Brain pericyte (primary cell): ENCODE data around the gene DNAJC24.

ENCODE experiments used
- DNase-seq: peaks from one replicate; pipeline ENCODE4 v3.0.0-alpha.2; 2012; ENCODE audit warnings: low read depth, low spot score

Gene DNAJC24

DNA sequence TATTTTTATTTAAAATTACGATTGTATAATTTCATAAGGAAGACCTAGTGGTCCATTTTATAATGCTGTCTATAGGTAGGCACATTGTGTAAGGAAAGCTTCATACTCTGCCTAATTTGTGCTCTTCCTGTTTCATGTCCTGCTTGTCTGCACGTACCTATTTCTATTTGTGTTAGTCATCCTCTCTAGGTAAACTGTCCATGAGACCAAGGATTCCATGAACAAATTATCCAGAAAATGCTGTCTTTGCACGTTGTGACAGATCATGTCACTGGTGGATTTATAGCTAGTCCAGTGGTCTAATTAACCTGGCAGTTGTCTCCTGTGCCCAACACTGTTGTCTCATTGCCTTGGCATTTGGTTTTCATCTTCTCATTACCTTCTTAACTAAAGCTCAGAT is 44.7 kb downstream of the DNAJC24 start:
- no peak for DNase-seq

DNA sequence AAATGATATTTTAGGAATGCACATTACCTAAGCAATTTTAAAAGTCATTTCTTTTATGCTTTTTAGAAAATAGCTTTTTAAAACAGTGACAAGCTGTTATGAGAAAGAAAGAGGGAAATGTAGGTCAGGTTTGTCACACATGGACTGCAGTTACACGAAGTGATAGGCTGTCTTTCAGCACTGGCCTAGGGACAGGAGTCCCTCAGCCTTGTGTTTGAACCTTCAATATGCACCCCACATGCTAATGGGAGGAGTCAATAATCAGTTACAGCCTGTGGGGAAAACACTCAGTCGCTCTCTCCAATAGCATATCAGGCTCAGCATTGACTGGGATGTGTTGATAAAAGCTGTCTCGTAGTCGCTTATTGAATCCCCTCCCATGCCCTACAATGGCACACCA is 45.8 kb downstream of the DNAJC24 start:
- DNase-seq = no peak

DNA sequence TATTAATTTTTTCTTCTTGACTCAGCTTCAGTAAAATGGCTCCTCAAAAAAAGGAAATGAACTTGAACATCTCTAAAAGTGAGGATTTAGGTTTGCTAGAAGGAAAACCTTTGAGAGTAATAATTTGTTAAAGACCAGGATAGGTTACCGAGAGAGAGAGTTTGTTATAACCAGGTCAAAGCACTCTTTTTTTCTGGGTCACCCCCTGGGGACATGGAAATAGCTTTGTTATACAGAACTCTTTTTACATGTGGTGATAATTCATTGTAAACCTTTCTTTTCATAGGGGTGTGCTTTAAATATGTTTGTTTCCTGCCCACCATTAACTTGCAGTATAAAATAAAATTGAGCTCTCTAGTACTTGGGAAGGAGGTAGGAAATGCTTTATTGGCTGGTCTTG is 47.7 kb downstream of the DNAJC24 start:
- DNase-seq = no peak

DNA sequence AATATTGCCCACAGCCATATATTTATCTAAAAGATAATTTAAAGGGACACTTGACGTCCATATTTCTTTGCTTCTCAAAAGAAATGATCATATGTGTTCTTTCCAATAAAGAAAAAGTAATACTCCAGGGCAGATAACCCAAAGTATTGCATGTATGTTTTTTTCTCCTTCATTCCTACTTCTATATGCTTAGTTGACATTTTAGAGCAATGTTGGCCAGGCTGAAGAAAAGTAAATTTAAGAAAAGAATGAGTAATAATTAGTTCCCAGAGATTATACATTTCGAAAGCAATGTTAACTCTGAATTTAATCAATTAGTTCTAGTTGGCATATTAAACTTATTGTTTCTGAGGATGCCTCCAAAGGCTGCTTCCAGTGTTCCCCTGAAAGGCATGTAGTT is 48.2 kb downstream of the DNAJC24 start:
- DNase-seq = no peak

DNA sequence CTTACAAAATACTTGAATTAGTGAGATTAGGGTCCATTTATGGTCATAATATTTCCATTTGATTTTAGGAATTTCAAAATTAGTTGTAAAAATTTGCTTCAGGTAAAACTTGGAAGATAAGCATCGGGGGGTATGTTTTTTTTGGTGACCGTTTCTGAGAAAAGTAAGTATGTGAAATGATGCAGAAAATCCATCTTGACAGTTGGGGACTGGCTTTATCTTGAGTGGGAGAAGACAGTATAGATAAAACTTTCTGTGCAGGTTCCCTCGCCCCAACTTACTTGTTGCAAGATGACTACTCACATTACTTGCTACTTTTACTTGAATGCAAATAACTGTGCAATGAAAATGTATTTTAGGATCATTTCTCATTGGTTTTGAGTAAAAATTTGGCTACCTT is 49.5 kb downstream of the DNAJC24 start:
- no peak for DNase-seq

DNA sequence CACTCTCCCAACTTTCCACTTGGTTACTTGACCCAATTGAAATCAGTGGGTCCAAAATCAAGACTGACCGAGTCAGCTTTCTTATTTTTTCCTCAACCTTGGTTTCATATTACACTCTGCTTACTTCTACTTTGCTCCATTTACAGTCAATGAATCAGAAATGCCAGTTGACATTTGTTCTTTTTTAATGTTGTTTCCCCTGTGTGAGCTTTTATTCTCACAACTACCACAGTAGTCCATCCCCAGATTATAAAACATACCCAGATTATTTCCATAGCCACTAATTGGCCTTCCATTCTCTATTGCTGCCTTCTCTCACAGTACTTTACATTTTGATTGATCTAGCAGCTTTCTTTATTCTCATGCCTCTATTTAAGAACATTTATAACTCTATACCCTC is 50.0 kb downstream of the DNAJC24 start:
- no peak for DNase-seq

DNA sequence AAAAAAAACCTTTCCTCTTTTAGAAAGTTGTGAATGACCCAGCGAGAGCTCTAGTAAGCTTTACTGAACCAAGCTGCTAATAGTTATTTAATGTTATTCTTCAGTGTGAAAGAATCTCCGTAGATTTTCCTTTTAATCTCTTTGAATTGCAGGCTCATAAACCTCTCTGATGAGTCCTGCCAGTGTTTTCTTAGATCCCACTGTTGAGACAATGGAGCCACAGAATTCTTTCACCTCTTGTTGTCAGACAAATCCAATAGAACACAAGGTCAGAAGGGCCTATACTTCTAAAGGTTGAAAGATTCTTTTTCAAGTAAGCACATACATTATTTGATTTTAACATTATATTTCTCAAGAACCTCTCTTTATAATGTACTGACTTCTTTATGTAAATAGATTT is 52.2 kb downstream of the DNAJC24 start:
- DNase-seq = no peak

DNA sequence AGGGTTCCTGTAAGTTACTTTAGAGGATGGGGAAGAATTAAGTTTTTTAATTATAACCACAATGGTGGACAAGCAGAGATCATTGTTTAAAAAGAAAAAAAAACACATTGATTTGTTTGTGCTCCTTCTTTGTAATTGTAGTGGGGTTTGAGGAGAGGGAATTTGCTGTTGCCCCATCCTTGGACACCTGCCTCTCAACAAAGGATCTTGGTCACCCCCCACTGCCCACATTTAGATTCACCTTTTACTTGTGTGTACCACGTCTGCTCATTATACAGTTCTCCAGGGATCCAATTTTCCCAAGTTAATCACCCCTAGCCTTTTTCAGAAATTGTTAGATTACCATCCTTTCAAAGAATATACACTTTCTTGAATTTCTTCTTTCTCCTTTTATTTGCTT is 53.0 kb downstream of the DNAJC24 start:
- no peak for DNase-seq

DNA sequence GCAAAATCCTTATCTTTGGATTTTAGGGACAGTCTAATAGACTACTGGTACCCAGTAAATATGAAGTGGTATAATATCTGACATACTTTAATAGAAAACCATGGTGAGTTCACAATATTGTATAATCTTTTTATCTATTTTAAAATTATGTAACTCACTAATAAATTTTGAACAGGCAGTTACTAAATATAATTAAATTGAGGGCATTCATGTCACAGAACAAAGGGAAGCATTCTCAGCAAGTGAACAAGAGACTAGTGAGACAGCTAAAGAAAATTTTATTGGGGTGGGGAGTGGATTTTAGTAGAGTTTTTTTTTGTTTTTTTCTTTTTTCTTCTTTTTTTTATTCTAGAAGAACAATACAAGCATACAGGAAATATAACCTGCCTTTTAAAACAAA is 55.0 kb downstream of the DNAJC24 start:
- DNase-seq = no peak

DNA sequence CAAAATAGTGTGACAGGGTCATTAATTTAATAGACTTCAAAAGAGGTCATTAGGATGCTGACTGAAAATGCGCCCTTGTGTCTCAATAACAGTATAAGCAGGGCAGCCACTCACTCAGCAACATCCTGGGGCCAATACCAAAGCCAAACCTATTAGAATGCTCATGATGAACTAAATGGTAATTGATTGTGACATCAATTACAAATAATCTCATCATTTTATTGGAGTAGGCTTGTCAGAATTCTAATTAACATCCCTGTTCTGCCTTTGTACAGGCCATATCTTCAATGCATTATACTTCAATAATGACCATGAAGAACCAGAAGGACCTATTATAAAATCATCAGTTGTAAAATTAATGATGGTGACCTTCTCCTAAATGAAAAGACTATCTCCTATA is 64.2 kb downstream of the DNAJC24 start:
- no peak for DNase-seq

DNA sequence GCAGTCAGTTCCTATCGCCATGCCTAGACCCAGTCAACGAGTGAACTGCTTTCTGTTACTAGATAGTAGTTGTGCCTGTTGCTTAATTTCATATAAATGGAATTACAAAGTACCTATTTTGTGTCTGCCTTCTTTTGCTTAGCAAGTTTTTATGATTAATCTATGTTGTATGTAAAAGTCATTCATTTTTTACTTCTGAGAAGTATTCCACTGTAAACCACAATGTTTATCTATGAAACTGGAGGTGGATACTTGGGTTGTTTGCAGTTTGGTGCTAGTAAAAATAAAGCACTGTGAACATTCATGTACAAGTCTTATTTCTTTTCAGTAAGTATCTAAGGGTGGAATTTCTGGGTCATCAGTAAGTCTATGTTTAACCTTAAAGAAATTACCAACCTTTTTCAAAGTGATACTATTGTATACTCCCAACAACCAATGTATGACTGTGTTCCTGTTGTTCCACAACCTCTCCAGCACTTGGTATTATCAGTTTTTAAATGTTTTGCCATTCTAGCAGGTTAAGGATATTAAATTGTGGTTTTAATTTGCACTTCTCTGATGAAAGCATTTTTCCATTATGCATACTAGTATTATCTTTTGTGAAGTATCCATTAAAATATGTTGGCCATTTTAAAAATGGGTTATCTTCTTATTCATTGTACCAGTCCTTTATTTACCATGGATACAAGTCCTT is 68.2 kb downstream of the DNAJC24 start:
- DNase-seq = peak; percentile 24

DNA sequence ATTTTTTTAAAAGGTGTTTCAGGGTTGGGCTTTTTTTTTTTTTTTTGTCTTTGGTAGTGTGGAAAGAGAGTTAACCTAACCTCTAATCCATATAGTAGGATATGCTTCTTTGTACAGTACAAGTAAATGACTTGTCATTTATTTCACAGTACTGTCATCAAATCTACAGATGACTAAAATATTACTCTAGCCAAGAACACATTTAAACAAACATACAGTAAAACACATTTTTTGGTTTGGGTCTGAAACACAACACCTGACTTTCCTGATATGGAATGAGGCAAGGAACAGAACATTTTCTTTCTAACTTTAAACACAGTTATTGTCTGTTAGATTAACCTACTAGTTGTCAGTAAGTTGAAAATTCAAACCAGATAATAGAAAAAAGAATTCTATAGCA is 71.6 kb downstream of the DNAJC24 start:
- DNase-seq = no peak

DNA sequence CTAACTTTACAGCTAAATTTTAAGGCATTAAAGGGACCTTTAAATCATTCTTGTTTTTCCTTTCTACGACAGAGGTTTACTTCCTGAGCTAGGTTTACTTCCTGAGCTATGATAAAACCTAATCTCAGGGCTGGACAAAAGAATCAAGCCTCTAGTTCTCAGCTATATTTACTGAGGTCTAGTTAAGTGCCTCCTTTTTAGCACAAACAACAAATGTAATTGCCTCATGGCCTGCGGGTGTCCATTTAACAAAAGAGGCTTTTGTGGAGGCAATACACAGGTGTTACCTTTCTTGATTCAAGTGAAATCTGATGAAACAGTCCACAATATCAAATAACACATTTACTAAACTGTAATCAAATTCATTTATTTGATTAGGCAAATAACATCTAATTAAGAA is 72.4 kb downstream of the DNAJC24 start:
- no peak for DNase-seq

DNA sequence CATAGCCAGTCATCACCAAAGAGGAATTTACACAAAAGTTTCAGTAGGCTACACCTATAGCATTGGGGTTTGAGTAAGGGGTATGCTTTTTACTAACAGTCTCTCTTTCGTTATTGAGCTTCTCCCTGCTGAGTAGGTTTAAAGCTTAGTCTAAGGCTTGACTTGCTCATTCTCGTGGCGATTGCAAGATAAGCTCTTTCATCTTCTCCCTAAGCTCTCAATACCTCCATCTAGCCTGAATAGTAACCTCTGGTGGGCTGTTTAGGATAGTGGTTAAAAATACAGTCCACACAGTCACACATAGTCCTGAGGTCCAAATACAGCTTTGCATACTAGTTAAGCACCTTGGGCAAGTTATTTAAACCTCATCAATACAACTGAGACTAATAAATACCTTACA is 74.1 kb downstream of the DNAJC24 start:
- DNase-seq = no peak

DNA sequence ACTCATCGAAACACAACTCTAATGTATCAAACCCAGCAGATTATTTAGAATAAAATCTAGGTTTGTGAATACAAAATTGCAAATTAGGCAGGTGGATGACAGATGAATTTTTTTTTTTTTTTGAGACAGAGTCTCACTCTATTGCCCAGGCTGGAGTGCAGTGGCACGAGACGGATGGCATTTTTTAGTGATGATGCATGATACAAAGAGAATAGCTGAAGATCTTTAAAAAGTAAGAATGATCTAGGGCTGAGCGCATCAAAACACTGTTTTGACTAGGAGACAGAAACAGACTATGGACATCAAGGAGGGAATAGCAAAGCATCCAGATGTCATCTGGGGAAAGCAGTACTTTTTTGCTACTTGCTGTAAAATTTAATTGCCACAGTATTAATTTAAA is 76.0 kb downstream of the DNAJC24 start:
- no peak for DNase-seq

DNA sequence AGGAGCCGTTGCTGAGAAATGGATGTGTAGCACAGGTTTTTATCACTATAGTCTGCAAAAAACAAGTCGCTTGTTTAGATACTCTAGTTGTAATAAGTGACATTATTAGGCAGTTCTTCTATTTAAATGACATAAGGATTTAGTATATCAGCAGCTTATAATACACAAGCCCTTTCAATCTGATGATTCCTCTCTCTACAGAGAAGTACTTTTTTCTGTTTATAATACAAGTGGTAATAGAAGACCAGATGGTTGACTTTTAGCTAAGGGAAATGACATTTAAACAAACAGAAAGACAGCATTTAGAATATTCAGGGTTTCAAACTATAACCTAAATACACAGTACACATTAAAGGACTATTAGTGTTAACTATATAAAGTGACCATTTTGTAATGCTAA is 79.4 kb downstream of the DNAJC24 start:
- DNase-seq = no peak

DNA sequence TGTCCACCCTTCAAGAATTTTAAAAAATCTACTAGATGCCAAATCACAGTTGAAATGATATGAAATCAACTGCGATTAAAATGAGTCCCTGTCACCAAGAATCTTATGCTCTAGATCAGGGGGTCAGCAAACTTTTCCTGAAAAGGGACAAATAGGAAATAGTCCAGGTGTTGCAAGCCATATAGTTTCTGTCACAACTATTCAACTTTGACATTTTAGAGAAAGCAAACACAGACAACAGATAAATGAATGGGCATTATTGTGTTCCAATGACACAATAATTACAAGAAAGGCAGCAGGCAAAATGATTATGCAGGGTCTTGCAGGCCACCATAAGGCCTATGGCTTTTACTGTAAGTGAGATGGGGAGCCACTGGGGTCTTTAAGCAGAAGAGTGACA is 81.2 kb downstream of the DNAJC24 start:
- no peak for DNase-seq

DNA sequence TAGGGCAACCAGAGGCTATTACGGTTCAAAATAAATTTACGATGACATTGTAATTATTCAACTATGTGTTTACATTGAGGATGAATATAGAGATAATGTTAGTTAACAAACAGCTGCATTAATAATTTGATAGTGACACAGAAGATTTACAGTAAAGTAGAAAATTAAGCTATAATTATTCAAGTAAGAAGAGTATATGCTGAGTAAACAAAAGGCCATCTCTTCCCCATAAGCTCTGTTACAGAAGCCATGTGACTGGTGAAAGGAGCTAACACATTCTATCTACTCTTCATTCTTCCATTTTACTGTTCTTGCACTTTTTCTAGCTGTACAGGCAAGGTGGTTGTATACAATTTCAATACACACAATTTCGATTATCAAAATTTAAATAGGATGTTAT is 85.5 kb downstream of the DNAJC24 start:
- no peak for DNase-seq

DNA sequence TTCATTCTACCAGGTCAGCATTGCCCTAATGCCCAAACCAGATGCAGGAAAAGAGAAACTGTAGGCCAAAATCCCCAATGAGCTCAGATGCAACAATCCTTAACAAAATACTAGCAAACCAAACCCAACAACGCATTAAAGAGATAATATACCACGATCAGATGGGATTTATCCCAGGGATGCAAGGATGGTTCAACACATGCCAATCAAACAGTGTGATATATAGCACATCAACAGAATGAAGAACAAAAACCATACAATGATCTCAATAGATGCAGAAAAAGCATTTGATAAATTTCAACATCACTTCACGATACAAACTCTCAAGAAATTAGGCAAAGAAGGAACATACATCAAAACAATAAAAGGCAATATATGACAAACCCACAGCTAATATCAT is 94.8 kb downstream of the DNAJC24 start:
- DNase-seq = no peak

DNA sequence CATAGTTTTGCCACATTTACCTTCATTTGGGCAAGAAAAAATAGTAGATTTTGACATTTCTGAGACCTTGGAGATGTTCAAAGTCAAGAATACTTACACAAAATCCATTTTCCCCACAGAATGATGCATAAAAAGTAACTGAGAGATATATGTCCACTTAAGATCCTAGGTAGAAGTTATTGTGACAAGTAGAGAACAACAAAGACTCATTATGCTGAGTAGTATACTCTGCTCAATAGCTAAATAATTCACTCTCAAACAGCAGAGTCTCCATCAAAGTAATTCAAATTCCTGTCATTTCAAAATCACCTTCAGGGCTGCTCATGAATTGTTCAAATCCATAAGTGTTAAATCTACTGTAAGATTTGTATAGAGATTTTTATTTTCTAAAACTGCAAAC is 104.4 kb downstream of the DNAJC24 start:
- no peak for DNase-seq

DNA sequence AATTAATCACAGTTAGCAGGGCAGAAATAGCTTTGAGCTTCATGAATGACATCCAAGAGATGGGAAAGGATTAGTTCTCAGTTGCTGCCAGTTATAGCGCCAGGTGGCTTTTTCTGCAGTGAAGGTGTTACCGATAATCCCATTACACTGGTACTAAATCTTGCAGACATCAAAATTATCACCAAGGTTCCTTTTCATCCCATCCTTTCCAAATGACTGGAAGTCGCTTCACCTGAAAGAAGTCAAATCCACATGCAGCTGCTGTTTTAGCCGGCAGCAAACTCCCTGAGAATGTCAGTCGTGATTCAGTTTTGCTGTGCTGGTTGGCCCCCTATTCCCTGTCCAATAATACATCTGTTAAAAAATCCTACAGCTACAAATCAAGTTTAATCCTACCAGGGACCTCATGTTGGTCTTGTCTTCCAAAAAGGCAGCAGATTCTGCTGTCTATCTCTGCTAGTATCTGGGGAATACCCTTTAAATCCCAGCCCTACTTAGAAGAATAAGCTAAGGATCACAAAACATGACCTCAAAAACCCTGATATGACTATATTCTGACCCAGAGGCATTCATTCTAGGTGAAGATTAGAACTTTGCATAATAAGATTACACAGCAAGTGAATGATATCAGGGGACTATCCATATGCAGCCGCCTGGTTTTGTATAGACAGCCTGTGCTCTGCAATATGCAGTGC is 108.0 kb downstream of the DNAJC24 start:
- no peak for DNase-seq

DNA sequence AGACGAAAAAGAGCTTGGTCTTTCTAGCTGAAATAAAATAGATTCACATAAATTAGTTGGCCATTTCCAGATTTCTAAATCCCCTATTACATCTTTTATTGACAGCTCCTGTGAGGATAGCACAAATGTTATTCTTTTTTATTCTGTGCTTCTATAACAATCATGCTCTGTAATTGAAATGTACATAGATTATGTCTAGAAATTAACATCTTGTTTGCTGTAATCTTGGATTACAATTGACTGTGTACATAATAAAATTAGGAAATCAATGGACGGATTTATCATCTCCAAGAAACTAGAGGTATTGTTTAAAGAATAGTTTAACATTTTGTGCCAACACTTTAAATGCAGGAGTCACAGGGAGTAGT is 108.5 kb downstream of the DNAJC24 start:
- DNase-seq = no peak

DNA sequence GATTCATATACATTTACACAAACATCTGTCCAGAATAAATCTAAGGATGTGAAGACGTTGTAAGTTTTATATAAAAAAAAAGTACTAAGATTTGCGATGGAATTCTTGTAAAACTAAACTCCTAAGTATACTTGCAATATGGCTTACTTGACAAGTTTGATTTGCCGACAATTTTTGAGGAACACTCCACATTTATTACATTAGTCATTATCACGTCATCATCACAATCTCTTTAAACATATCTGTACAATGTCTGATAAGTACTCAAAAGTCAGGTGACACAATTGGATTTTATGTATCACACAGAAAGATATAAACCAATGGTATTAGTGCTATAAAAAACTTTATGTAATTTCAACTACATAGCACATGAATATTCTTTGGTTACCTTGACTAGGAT is 109.4 kb downstream of the DNAJC24 start:
- DNase-seq = no peak

DNA sequence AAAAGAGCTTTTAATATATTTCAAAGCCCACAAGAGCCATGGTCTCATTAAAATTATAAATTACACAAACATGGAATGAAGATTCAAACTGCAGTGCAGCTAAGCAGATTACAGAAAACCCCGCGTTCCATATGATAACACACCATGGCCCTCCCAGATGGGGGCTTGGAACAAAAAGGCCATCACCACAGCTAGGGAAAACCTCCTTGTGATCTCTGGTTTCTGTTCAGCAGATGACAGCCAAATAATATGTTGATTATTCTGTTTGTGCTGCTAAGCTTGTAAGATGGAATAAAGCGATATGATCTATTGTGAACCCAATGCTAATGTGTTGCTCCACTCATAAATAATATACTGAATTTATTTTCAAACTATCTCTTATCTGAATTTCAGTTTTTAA is 111.3 kb downstream of the DNAJC24 start:
- DNase-seq = no peak
